Measurements from ENCODE around the gene ZDHHC22. TPM values are rescaled to one million over a fixed set of nuclear protein-coding genes. Genes with fewer than 3 reads are reported as not detected.
"Not testable (repeated sequence)": the region's sequence is repeated elsewhere in the genome, so short reads cannot be mapped to it uniquely, and the experiment has no call there.

The ZDHHC22 gene
- total RNA-seq, 1 donor from 2014 or later: not detected

DNA sequence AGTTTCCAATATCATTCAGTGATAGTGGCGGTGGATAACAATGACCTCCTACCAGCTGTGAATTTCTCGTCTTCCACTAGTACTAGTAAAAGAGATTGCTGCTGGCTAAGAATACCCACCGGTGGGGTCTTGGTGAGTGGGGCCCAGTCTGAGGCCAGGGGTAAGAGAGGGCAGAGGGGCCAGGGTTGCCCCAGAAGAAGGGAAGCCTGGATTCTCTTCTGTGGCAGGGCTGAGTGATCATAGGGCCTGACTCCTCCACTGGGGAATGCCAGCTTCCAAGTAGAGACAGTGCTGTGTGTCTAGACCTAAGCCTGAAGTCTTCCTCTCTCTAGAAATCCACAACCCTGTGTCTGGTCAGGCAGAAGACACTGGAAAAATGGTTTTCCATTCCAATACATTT lies 34.3 kb upstream of the ZDHHC22 start:
- Mint-ChIP-seq H3K4me1 (peaks cover 3% of the 10 kb centered on the region), H3K27me3 (peaks cover 30% of the 10 kb centered on the region), H3K27ac (no peak overlapping the region), H3K36me3 (ENCODE audit: low read depth) (no peaks in the 10 kb centered on the region), H3K4me3 (no peak overlapping the region), H3K9me3 (no peaks in the 10 kb centered on the region)
- intact Hi-C loops (cut with micrococcal nuclease): no loop called here
- DNase-seq: no peak

DNA sequence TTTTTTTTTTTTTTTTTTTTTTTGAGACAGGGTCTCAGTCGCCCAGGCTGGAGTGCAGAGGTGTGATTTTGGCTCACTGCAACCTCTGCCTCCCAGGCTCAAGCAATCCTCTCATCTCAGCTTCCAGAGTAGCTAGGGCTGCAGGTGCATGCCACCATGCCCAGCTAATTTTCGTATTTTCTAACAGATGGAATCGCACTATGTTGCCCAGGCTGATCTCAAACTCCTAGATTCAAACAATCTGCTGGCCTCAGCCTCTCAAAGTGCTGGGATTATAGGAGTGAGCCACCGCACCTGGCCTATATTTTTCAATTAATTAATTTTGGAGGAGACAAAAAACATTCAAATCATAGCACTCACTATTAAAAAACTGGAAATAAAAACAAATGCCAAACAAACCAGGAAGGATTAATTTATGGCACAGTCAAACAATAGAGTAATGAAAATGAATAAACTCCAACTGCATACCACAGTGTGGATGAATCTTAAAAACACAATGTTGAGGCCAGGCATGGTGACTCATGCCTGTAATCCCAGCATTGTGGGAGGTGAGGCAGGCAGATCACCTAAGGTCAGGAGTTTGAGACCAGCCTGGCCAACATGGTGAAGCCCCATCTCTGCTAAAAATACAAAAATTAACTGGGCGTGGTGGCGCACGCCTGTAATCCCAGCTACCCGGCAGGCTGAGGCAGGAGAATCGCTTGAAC lies 32.5 kb upstream of the ZDHHC22 start:
- peaks cover 24% of the 10 kb centered on the region for H3K27me3 Mint-ChIP-seq
- DNase-seq; H3K4me1 Mint-ChIP-seq; intact Hi-C loops (cut with micrococcal nuclease); H3K9me3 Mint-ChIP-seq; H3K36me3 Mint-ChIP-seq (ENCODE audit: low read depth); H3K4me3 Mint-ChIP-seq; H3K27ac Mint-ChIP-seq: not testable (repeated sequence)

GRCh38 chr14:77172916-77173315 lies 31.3 kb upstream of the ZDHHC22 start:
- H3K36me3 Mint-ChIP-seq (ENCODE audit: low read depth): no peaks in the 10 kb centered on the region
- H3K4me1 Mint-ChIP-seq: peaks cover 3% of the 10 kb centered on the region
- DNase-seq: no peak
- no peak overlapping the region for H3K27ac Mint-ChIP-seq
- intact Hi-C loops (cut with micrococcal nuclease): no loop called here
- H3K4me3 Mint-ChIP-seq: no peak overlapping the region
- peaks cover 11% of the 10 kb centered on the region for H3K9me3 Mint-ChIP-seq
- peaks cover 24% of the 10 kb centered on the region for H3K27me3 Mint-ChIP-seq

- peaks cover 11% of the 10 kb centered on the region for H3K9me3 Mint-ChIP-seq
- H3K27ac Mint-ChIP-seq: no peak overlapping the region
- H3K36me3 Mint-ChIP-seq (ENCODE audit: low read depth): no peaks in the 10 kb centered on the region
- H3K27me3 Mint-ChIP-seq: peaks cover 21% of the 10 kb centered on the region
- no peaks in the 10 kb centered on the region for H3K4me1 Mint-ChIP-seq
- no peak for DNase-seq
- no peak overlapping the region for H3K4me3 Mint-ChIP-seq
- intact Hi-C loops (cut with micrococcal nuclease): no loop called here
Measured at GRCh38 chr14:77170045-77170444, 28.5 kb upstream of the ZDHHC22 start.

DNA sequence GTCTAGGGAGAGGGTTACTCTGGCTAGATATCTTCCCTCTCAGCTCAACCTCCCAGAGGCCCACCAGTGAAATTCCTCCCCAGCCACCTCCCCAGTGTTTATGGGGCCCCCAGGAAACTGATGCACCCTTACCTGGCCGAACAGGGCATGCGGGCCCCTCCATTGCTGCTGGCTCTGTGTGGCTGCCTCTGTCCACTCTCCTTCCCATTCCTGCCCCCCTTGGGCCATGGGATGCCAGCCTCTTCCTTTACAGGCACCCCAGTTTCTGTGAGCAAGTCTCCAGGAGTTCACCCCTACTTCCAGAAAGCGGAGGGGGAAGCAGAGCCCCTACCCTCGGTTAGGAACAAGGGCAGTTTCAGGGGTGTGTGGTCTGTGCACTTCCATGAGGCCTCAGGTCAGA lies 19.4 kb upstream of the ZDHHC22 start:
- Mint-ChIP-seq H3K4me3 (no peak overlapping the region), H3K9me3 (no peaks in the 10 kb centered on the region), H3K27me3 (peaks cover 25% of the 10 kb centered on the region), H3K36me3 (ENCODE audit: low read depth) (no peaks in the 10 kb centered on the region), H3K4me1 (no peaks in the 10 kb centered on the region), H3K27ac (no peak overlapping the region)
- no peak for DNase-seq
- intact Hi-C loops (cut with micrococcal nuclease): no loop called here

DNA sequence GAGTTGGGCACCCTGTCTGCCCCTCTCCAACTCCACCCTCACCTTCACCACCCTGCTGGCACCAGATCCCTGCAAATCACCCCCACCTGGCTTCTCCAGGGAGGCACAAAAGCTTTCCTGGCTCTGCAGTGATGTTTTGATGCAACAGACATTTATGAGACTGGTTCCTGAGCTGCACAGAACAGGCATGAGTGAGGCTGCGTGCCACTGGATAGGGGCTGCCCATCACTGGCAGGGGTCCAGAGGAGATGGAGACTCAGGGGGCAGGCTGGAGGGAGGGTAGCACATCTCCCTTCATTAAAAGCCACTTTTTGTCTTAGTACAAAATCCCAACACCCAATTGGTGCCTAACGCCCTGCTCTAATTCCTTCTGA lies 17.3 kb upstream of the ZDHHC22 start:
- peaks cover 35% of the 10 kb centered on the region for H3K27me3 Mint-ChIP-seq
- no peak for DNase-seq
- no peak overlapping the region for H3K4me3 Mint-ChIP-seq
- intact Hi-C loops (cut with micrococcal nuclease): no loop called here
- no peaks in the 10 kb centered on the region for H3K36me3 Mint-ChIP-seq (ENCODE audit: low read depth)
- H3K4me1 Mint-ChIP-seq: no peaks in the 10 kb centered on the region
- H3K9me3 Mint-ChIP-seq: no peaks in the 10 kb centered on the region
- no peak overlapping the region for H3K27ac Mint-ChIP-seq

GRCh38 chr14:77158175-77158881 lies 16.7 kb upstream of the ZDHHC22 start:
- no peak overlapping the region for H3K27ac Mint-ChIP-seq
- H3K4me3 Mint-ChIP-seq: no peak overlapping the region
- H3K4me1 Mint-ChIP-seq: no peaks in the 10 kb centered on the region
- peaks cover 36% of the 10 kb centered on the region for H3K27me3 Mint-ChIP-seq
- no peaks in the 10 kb centered on the region for H3K36me3 Mint-ChIP-seq (ENCODE audit: low read depth)
- no peak for DNase-seq
- intact Hi-C loops (cut with micrococcal nuclease): no loop called here
- H3K9me3 Mint-ChIP-seq: no peaks in the 10 kb centered on the region

DNA sequence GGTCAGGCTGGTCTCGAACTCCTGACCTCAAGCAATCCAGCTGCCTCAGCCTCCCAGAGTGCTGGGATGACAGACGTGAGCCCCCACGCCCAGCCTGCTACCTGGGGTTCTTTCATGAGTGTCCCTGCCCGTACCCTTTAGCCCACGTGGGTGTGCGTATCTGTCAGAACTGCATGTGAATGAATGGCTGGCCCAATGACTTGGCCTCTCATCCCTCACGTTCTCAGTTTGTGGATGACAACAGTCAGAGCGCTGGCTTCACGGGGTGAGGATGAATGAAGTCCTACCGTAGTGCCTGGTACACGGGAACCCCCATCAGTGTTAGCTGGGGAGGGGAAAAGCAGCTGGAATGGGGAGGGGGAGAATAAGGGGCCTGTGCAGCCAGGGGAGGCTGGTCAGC lies 16.1 kb upstream of the ZDHHC22 start:
- Mint-ChIP-seq H3K36me3 (ENCODE audit: low read depth) (no peaks in the 10 kb centered on the region), H3K4me1 (no peaks in the 10 kb centered on the region), H3K4me3 (no peak overlapping the region), H3K27ac (no peak overlapping the region), H3K9me3 (no peaks in the 10 kb centered on the region), H3K27me3 (peaks cover 38% of the 10 kb centered on the region)
- intact Hi-C loops (cut with micrococcal nuclease): no loop called here
- no peak for DNase-seq

- Mint-ChIP-seq H3K36me3 (ENCODE audit: low read depth) (no peaks in the 10 kb centered on the region), H3K4me1 (no peaks in the 10 kb centered on the region), H3K27ac (no peak overlapping the region), H3K9me3 (no peaks in the 10 kb centered on the region), H3K27me3 (peaks cover 39% of the 10 kb centered on the region), H3K4me3 (no peak overlapping the region)
- intact Hi-C loops (cut with micrococcal nuclease): no loop called here
- no peak for DNase-seq
Measured at GRCh38 chr14:77155083-77155482, 13.5 kb upstream of the ZDHHC22 start.

- no peak for DNase-seq
- intact Hi-C loops (cut with micrococcal nuclease): loop anchor here (5.0 kb wide), 2 partner anchors 58 to 398 kb away; no protein-coding TSS in a partner anchor
- Mint-ChIP-seq H3K4me1 (no peaks in the 10 kb centered on the region), H3K9me3 (no peaks in the 10 kb centered on the region), H3K4me3 (no peak overlapping the region), H3K36me3 (ENCODE audit: low read depth) (no peaks in the 10 kb centered on the region), H3K27me3 (peaks cover 41% of the 10 kb centered on the region), H3K27ac (no peak overlapping the region)
Measured at GRCh38 chr14:77154421-77154820, 12.8 kb upstream of the ZDHHC22 start.

DNA sequence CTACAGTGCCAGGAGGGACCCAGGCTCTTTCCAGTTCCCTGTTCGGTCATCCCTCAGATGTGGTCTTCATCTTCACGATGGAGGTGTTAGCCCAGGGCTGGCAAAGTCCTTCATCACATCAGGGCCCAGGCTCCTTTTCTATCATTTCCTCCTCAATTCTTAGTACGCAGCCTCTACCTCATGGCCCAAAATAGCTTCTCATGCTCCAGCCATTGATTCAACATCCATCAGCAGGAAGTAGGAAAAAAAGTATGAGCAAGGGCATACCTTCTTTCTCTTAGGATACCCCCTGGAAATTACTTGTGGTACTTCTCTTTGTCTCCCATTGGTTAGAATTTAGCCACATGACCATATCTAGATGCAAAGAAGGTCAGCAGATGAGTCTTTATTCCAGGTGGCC lies 12.2 kb upstream of the ZDHHC22 start:
- no peaks in the 10 kb centered on the region for H3K4me1 Mint-ChIP-seq
- intact Hi-C loops (cut with micrococcal nuclease): loop anchor here (5.0 kb wide), 2 partner anchors 58 to 398 kb away; no protein-coding TSS in a partner anchor
- no peak overlapping the region for H3K27ac Mint-ChIP-seq
- peaks cover 40% of the 10 kb centered on the region for H3K27me3 Mint-ChIP-seq
- H3K4me3 Mint-ChIP-seq: no peak overlapping the region
- no peaks in the 10 kb centered on the region for H3K9me3 Mint-ChIP-seq
- DNase-seq: no peak
- H3K36me3 Mint-ChIP-seq (ENCODE audit: low read depth): no peaks in the 10 kb centered on the region

GRCh38 chr14:77151918-77152588 lies 10.5 kb upstream of the ZDHHC22 start:
- H3K4me3 Mint-ChIP-seq: no peak overlapping the region
- DNase-seq: no peak
- intact Hi-C loops (cut with micrococcal nuclease): loop anchor here (1.0 to 5.0 kb wide), 3 partner anchors 60 to 400 kb away; no protein-coding TSS in a partner anchor
- H3K36me3 Mint-ChIP-seq (ENCODE audit: low read depth): no peaks in the 10 kb centered on the region
- H3K4me1 Mint-ChIP-seq: no peaks in the 10 kb centered on the region
- H3K27me3 Mint-ChIP-seq: peaks cover 32% of the 10 kb centered on the region
- H3K9me3 Mint-ChIP-seq: no peaks in the 10 kb centered on the region
- H3K27ac Mint-ChIP-seq: no peak overlapping the region

- Mint-ChIP-seq H3K4me3 (no peak overlapping the region), H3K36me3 (ENCODE audit: low read depth) (no peaks in the 10 kb centered on the region), H3K4me1 (no peaks in the 10 kb centered on the region), H3K27ac (no peak overlapping the region), H3K9me3 (no peaks in the 10 kb centered on the region), H3K27me3 (peaks cover 36% of the 10 kb centered on the region)
- intact Hi-C loops (cut with micrococcal nuclease): loop anchor here (5.0 kb wide), 2 partner anchors 61 to 401 kb away; no protein-coding TSS in a partner anchor
- DNase-seq: peak; percentile 63
Measured at GRCh38 chr14:77151245-77151644, 9.7 kb upstream of the ZDHHC22 start.
